HepG2 (cell line): ENCODE data around the gene CFAP210. TPM values are rescaled to one million over a fixed set of nuclear protein-coding genes. Genes with fewer than 3 reads are reported as not detected.

Source experiments
- ATAC-seq: fragments of 200-7000 bp; cut with Tn5 transposase; 3 replicates; pipeline ENCODE4 v1.9.1; 2020; ENCODE audit warnings: mild to moderate bottlenecking, moderate library complexity
- BruUV-seq: library from RNA; stranded (reverse); fragments of 400-500 nt; replicated peaks from 2 replicates; lab custom pipeline; 2021; lab: Mats Ljungman, UMichigan
- CTCF ChIA-PET: fragments of 300-600 bp; formaldehyde crosslinking; extraction: SDS; loops from one replicate; lab custom pipeline; 2021; ENCODE audit warnings: low total read pairs, inconsistent platforms, low intra/inter-chr PET ratio; lab: Yijun Ruan, JAX
- POLR2A ChIA-PET: fragments of 350-600 bp; sonication (Branson Sonifier 250); formaldehyde crosslinking; loops from one replicate; lab custom pipeline; 2020; ENCODE audit warnings: antibody characterized with exemption, inconsistent platforms; lab: Yijun Ruan, JAX
- DNase-seq: peaks from one replicate; pipeline ENCODE4 v3.0.0-alpha.2; 2015; ENCODE audit warnings: low spot score
- FAIRE-seq: peaks from 3 replicates; lab custom pipeline; 2011; peaks lifted over from hg19 to GRCh38; lab: Jason Lieb, UNC
- H2AFZ ChIP-seq: one replicate; pipeline ENCODE4 v1.6.1; 2011; ENCODE audit warnings: low read length, inconsistent platforms
- H3K27ac ChIP-seq: fragments of 300-600 bp; 3 replicates; pipeline ENCODE4 v1.8.0; 2011; ENCODE audit warnings: mixed run types, mild to moderate bottlenecking, mixed read lengths, low read length, inconsistent platforms; ENCODE audit not compliant: insufficient read depth; ENCODE audit errors: extremely low read length
- H3K27me3 ChIP-seq, 2 experiments: fragments of 200-600 bp in 1 of 2; 2 replicates in 1 of 2; 3 replicates in 1 of 2; pipeline versions ENCODE4 v1.6.0 to v1.8.0; 2011; ENCODE audit warnings: low read length in 2 of 2, mild to moderate bottlenecking in 2 of 2, moderate library complexity in 2 of 2, inconsistent platforms in 1 of 2; ENCODE audit not compliant: insufficient read depth in 2 of 2, control insufficient read depth in 1 of 2
- H3K36me3 ChIP-seq, 2 experiments: fragments of 200-600 bp in 1 of 2; replicated peaks in 1 of 2; 2 replicates in 1 of 2; 3 replicates in 1 of 2; pipeline versions ENCODE4 v1.5.1 to v1.8.0; 2011; ENCODE audit warnings: low read length in 2 of 2, inconsistent platforms in 1 of 2; ENCODE audit not compliant: insufficient read depth in 2 of 2, control insufficient read depth in 1 of 2
- H3K4me1 ChIP-seq: 2 replicates; pipeline ENCODE4 v1.5.1; 2012; ENCODE audit warnings: low read length, inconsistent platforms; ENCODE audit not compliant: insufficient read depth
- H3K4me2 ChIP-seq: 2 replicates; pipeline ENCODE4 v1.6.0; 2011; ENCODE audit warnings: low read depth, low read length, inconsistent platforms
- H3K4me3 ChIP-seq, 3 experiments: fragments of 200-600 bp in 1 of 3; sonication (generic), shearing (Covaris generic) in 1 of 3; replicated peaks in 1 of 3; 2 replicates each; pipeline ENCODE4 v1.5.1; 2011 to 2016; ENCODE audit warnings: low read length in 3 of 3, inconsistent platforms in 2 of 3, low read depth in 2 of 3, mild to moderate bottlenecking in 2 of 3, control low read depth in 1 of 3, mixed read lengths in 1 of 3; ENCODE audit not compliant: insufficient read depth in 1 of 3
- H3K79me2 ChIP-seq: one replicate; pipeline ENCODE4 v1.6.1; 2011; ENCODE audit warnings: low read length, inconsistent platforms; ENCODE audit not compliant: insufficient read depth
- H3K9ac ChIP-seq: 2 replicates; pipeline ENCODE4 v1.6.0; 2011; ENCODE audit warnings: mild to moderate bottlenecking, low read depth, low read length, inconsistent platforms; ENCODE audit not compliant: insufficient read depth
- H3K9me3 ChIP-seq: 2 replicates; pipeline ENCODE4 v1.5.1; 2012; ENCODE audit warnings: mild to moderate bottlenecking, low read length
- H4K20me1 ChIP-seq: 2 replicates; pipeline ENCODE4 v1.6.0; 2011; ENCODE audit warnings: inconsistent platforms, mild to moderate bottlenecking, low read length, moderate library complexity; ENCODE audit not compliant: insufficient read depth
- ARID2 ChIP-seq: sonication (generic); formaldehyde crosslinking; IDR thresholded peaks from 2 replicates; pipeline ENCODE4 v1.8.1; 2022; ENCODE audit warnings: mild to moderate bottlenecking, missing genetic modification reagents, borderline replicate concordance
- CCAR2 ChIP-seq: fragments of 200-400 bp; formaldehyde crosslinking; optimal IDR thresholded peaks from 2 replicates; pipeline ENCODE3; 2018; ENCODE audit warnings: low read depth, mild to moderate bottlenecking, low read length, moderate library complexity
- HMGXB3 ChIP-seq: sonication (generic); formaldehyde crosslinking; IDR thresholded peaks from 2 replicates; pipeline ENCODE4 v1.4.0; 2020; ENCODE audit warnings: missing genetic modification reagents, borderline replicate concordance
- MYPOP ChIP-seq: sonication (generic); formaldehyde crosslinking; IDR thresholded peaks from 2 replicates; pipeline ENCODE4 v1.8.1; 2023; ENCODE audit warnings: mild to moderate bottlenecking, moderate library complexity, missing genetic modification reagents
- PHF21A ChIP-seq: sonication (generic); formaldehyde crosslinking; IDR thresholded peaks from 2 replicates; pipeline ENCODE4 v1.5.0; 2020; ENCODE audit warnings: mild to moderate bottlenecking, missing genetic modification reagents
- RELA ChIP-seq: sonication (generic); formaldehyde crosslinking; IDR thresholded peaks from 2 replicates; pipeline ENCODE4 v1.4.0; 2020; ENCODE audit warnings: missing genetic modification reagents
- SALL2 ChIP-seq: sonication (generic); formaldehyde crosslinking; IDR thresholded peaks from 2 replicates; pipeline ENCODE4 v1.8.1; 2023; ENCODE audit warnings: mild to moderate bottlenecking, missing genetic modification reagents, inconsistent platforms
- SMARCE1 ChIP-seq: fragments of 450-650 bp; IDR thresholded peaks from 2 replicates; pipeline ENCODE4 v1.6.1; 2017; ENCODE audit warnings: borderline replicate concordance
- TFE3 ChIP-seq: IDR thresholded peaks from 2 replicates; pipeline ENCODE4 v1.6.1; 2016
- USF2 ChIP-seq, 2 experiments: sonication (generic) in 1 of 2; formaldehyde crosslinking in 1 of 2; IDR thresholded peaks; 2 replicates each; pipeline versions ENCODE4 v1.5.1 to v1.6.1; 2011 to 2020; ENCODE audit warnings: borderline replicate concordance in 1 of 2, low read depth in 1 of 2, low read length in 1 of 2, mild to moderate bottlenecking in 1 of 2, missing genetic modification reagents in 1 of 2, moderate library complexity in 1 of 2
- YEATS4 ChIP-seq: sonication (generic); formaldehyde crosslinking; IDR thresholded peaks from 2 replicates; pipeline ENCODE4 v1.4.0; 2020; ENCODE audit warnings: missing genetic modification reagents, borderline replicate concordance
- ZBTB7B ChIP-seq: sonication (generic); formaldehyde crosslinking; IDR thresholded peaks from 2 replicates; pipeline ENCODE4 v1.4.0; 2020; ENCODE audit warnings: missing genetic modification reagents
- ZNF546 ChIP-seq: sonication (generic); formaldehyde crosslinking; conservative IDR thresholded peaks from 2 replicates; pipeline ENCODE4 v1.8.1; 2023; ENCODE audit warnings: mild to moderate bottlenecking, missing genetic modification reagents
- ZNF841 ChIP-seq: sonication (generic); formaldehyde crosslinking; IDR thresholded peaks from 2 replicates; pipeline ENCODE4 v1.8.1; 2023; ENCODE audit warnings: missing genetic modification reagents, borderline replicate concordance
- WGBS: methylation state at CpG from one replicate; pipeline ENCODE4 v1.1.6; 2017; ENCODE audit warnings: low lambda C conversion rate; 5-methylcytosine and 5-hydroxymethylcytosine counted together
- in situ Hi-C: cut with HindIII; loops from 2 replicates; pipeline ENCODE4 v1.10.0; 2017; ENCODE audit warnings: low pct_unique_long_range_greater_than_20kb; ENCODE audit not compliant: extremely low pct_ligation_motif_present
- intact Hi-C: fragments of 100-400 bp; cut with micrococcal nuclease; formaldehyde crosslinking; loops from one replicate; pipeline ENCODE4 v1.10.0; 2022; ENCODE audit not compliant: unreplicated experiment
- polyA plus RNA-seq, 8 experiments: library from polyadenylated mRNA; depleted of rRNA in 3 of 8; stranded (reverse) in 7 of 8; unstranded in 1 of 8; fragments of >200 nt; fragmentation: Illumina TruSeq in 4 of 8; extraction: Trizol in 4 of 8; gene quantifications; 2 replicates each; pipeline versions ENCODE4 v1.2.1 to v1.2.3, GENCODE V29; 2011 to 2016; ENCODE audit warnings: low read depth in 4 of 8, missing spikeins in 1 of 8, mixed read lengths in 1 of 8; ENCODE audit not compliant: insufficient read depth in 1 of 8
- total RNA-seq, 5 experiments: library from RNA; depleted of rRNA; stranded (reverse); fragments of >200 nt; fragmentation: Illumina TruSeq; extraction: Trizol; gene quantifications; 2 replicates each; pipeline ENCODE4 v1.2.3, GENCODE V29; 2016; ENCODE audit warnings: low read depth in 1 of 5

The CFAP210 gene
- total and polyA plus RNA-seq, 2 of the 13 experiments (the other 11 are each of a cell fraction or from before 2014, with no cell fraction given): 0.18 TPM; not detected in 1

GRCh38 chr2:169734169-169734847 lies 40.1 kb upstream of the CFAP210 start:
- H3K36me3 ChIP-seq: no peaks in the 10 kb centered on the region; a peak in 1 of 5 replicates
- peaks cover 40% of the 10 kb centered on the region for H3K79me2 ChIP-seq
- DNase-seq (no peak), ATAC-seq (peak; percentile 27; the same call in 2 of the 3 replicates), FAIRE-seq (no peak)
- in situ Hi-C loops (no loop called here), intact Hi-C loops (no loop called here)
- peak overlapping the region; percentile 96 for H3K4me2 ChIP-seq
- no peaks in the 10 kb centered on the region; a peak in 1 of 5 replicates for H3K27me3 ChIP-seq
- peak overlapping the region; percentile 64 to 89 (median 87) for H3K4me3 ChIP-seq
- 0 out of 2 replicates have a peak, but pooled peaks cover 8% of the 10 kb centered on the region for H4K20me1 ChIP-seq
- BruUV-seq: no TSS peak
- peak overlapping the region; percentile 70 for H3K27ac ChIP-seq
- no peak overlapping the region for H2AFZ ChIP-seq
- 2% methylated on average over 16 of the region's 69 CpGs for WGBS
- ChIA-PET CTCF (no interaction called here), POLR2A (interaction anchor here (0.6 to 2.9 kb wide), 8 partner anchors 8 to 93 kb away, joined by 3 to 41 read pairs (median 6); partner anchors contain the start of gene UBR3)
- H3K9me3 ChIP-seq: no peaks in the 10 kb centered on the region
- H3K4me1 ChIP-seq: peaks cover 64% of the 10 kb centered on the region
- peak overlapping the region; percentile 86 for H3K9ac ChIP-seq
- no peak for TF ChIP-seq ZNF546 (CRISPR knock-in tag)
- TF ChIP-seq PHF21A: no peak
- TF ChIP-seq HMGXB3 (CRISPR knock-in tag): 0 out of 2 replicates have a peak, but pooled peaks have one; percentile 18
- no peak for TF ChIP-seq TFE3 (CRISPR knock-in tag)
- TF ChIP-seq MYPOP: no peak
- TF ChIP-seq RELA (CRISPR knock-in tag): no peak
- 0 out of 2 replicates have a peak, but pooled peaks have one; percentile 40 for TF ChIP-seq ZBTB7B (CRISPR knock-in tag)
- no peak for TF ChIP-seq SALL2
- TF ChIP-seq ZNF841 (CRISPR knock-in tag): no peak
- no peak for TF ChIP-seq SMARCE1
- no peak for TF ChIP-seq YEATS4
- no peak for TF ChIP-seq CCAR2
- TF ChIP-seq ARID2 (CRISPR knock-in tag): no peak
- TF ChIP-seq USF2 (IDR thresholded peaks at IDR 0.05; ENCODE audit: low read depth, low read length): no peak
- TF ChIP-seq USF2 (CRISPR knock-in tag; IDR thresholded peaks at IDR 0.05; ENCODE audit: borderline replicate concordance): no peak
